Breast epithelium (tissue), 4 donors: ENCODE data around the gene CEP131. TPM values are rescaled to one million over a fixed set of nuclear protein-coding genes. Genes with fewer than 3 reads are reported as not detected.
A peak's percentile ranks its signal among the peaks of the same experiment; 100 is the strongest.

Experiments used
- DNase-seq, 2 donors: peaks; one replicate each; pipeline ENCODE4 v3.0.0-alpha.2; 2019; ENCODE audit warnings: low spot score in 2 of 2
- H3K27ac ChIP-seq, 2 donors: fragments of 200-600 bp; sonication (generic) in 1 of 2; one replicate each; pipeline ENCODE4 v1.5.1; 2016 to 2019; ENCODE audit warnings: mild to moderate bottlenecking in 1 of 2
- H3K27me3 ChIP-seq, 2 donors: fragments of 200-600 bp; sonication (generic) in 1 of 2; one replicate each; pipeline versions ENCODE4 v1.5.1 to v1.6.0; 2017 to 2019; ENCODE audit warnings: control low read depth in 1 of 2, mild to moderate bottlenecking in 1 of 2
- H3K36me3 ChIP-seq: fragments of 200-600 bp; one replicate; pipeline ENCODE4 v1.5.1; 2019
- H3K4me1 ChIP-seq, 2 donors: fragments of 200-600 bp; sonication (generic); one replicate each; pipeline ENCODE4 v1.5.1; 2016 to 2019; ENCODE audit warnings: control low read depth in 1 of 2
- H3K4me3 ChIP-seq, 3 donors: fragments of 200-600 bp; sonication (generic); 1 replicate in 2 of 3; 2 replicates in 1 of 3; pipeline ENCODE4 v1.5.1; 2016 to 2019; ENCODE audit warnings: mild to moderate bottlenecking in 3 of 3, moderate library complexity in 2 of 3
- H3K9me3 ChIP-seq, 2 donors: fragments of 200-600 bp; sonication (generic) in 1 of 2; one replicate each; pipeline ENCODE4 v1.5.1; 2016 to 2019; ENCODE audit warnings: control low read depth in 1 of 2
- POLR2A ChIP-seq: fragments of 450-650 bp; IDR thresholded peaks from one replicate; pipeline ENCODE4 v1.6.1; 2016; ENCODE audit warnings: antibody characterized with exemption, mild to moderate bottlenecking, moderate library complexity
- POLR2AphosphoS5 ChIP-seq, 3 donors: sonication (generic); formaldehyde crosslinking; IDR thresholded peaks; one replicate each; pipeline ENCODE4 v1.6.1; 2017; ENCODE audit warnings: antibody characterized with exemption in 3 of 3
- intact Hi-C: fragments of 100-400 bp; cut with DNase I; formaldehyde crosslinking; loops from one replicate; pipeline ENCODE4 v1.15.1; 2023; ENCODE audit warnings: low total_unique reads
- total RNA-seq, 3 donors: library from RNA; depleted of rRNA; stranded (reverse); fragments of >200 nt; gene quantifications; one replicate each; pipeline ENCODE4 v1.1.0, GENCODE V29; 2016
- TF ChIP-seq, protein P1 (sequence below), 3 donors: fragments of 450-650 bp; IDR thresholded peaks; one replicate each; pipeline ENCODE4 v1.5.1; 2016 to 2017; ENCODE audit warnings: antibody characterized with exemption in 3 of 3, mild to moderate bottlenecking in 3 of 3, moderate library complexity in 3 of 3

Gene CEP131
- total RNA-seq, 3 donors from 2014 or later = 6.9 to 12.8 (median 9.7) TPM

DNA sequence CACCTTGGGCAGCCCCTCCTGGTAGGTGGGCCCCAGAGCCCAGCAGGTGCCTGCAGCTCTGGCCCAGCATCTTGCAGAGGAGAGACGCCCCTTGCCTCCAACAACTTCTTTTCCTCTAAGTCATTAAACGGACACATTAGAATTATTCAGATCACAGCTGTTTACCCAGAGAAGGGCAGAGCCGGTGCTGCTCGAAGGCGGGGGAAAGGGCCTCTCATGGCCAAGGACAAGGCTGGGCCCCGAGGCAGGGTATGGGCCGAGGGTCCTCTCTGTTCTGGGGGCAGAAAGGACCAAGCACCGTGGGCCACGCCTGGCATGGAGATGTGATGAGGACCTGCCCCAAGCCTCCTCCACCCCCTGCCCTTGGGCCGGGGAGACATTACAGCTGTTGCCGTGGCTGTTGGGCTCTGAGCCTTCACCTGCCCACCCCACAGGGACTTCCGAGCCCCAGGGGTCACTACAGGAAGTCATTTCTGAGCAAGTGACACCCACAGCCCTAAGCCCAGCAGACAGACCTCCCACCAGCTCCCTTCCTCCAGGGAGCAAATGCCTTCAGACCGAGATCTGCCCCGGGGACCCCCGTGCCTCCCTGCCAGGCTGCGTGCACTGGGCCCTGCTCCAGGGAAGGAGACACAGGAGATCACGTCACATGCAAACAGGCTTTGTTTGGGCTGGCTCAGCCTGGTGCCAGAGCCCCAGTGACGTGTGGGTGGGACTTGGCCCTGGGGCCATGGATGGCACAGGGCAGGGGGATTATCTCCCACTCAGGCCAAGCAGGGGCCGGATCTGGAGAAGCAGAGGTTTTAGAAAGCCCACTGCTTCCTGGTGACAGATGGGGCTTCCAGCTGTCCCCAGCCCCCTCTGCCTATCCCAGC is 58.2 kb downstream of the CEP131 start:
- peaks cover 0 to 10% of the 10 kb centered on the region in 2 donors for H3K27me3 ChIP-seq
- peak overlapping the region in 1 of 2 donors; percentile 4 for H3K27ac ChIP-seq
- peak overlapping the region in 2 of 3 donors; percentile 42 to 66 for H3K4me3 ChIP-seq
- H3K36me3 ChIP-seq = no peaks in the 10 kb centered on the region
- intact Hi-C loops = no loop called here
- no peaks in the 10 kb centered on the region for H3K9me3 ChIP-seq
- TF ChIP-seq POLR2A = no peak
- TF ChIP-seq, protein P1, sequence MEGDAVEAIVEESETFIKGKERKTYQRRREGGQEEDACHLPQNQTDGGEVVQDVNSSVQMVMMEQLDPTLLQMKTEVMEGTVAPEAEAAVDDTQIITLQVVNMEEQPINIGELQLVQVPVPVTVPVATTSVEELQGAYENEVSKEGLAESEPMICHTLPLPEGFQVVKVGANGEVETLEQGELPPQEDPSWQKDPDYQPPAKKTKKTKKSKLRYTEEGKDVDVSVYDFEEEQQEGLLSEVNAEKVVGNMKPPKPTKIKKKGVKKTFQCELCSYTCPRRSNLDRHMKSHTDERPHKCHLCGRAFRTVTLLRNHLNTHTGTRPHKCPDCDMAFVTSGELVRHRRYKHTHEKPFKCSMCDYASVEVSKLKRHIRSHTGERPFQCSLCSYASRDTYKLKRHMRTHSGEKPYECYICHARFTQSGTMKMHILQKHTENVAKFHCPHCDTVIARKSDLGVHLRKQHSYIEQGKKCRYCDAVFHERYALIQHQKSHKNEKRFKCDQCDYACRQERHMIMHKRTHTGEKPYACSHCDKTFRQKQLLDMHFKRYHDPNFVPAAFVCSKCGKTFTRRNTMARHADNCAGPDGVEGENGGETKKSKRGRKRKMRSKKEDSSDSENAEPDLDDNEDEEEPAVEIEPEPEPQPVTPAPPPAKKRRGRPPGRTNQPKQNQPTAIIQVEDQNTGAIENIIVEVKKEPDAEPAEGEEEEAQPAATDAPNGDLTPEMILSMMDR (IDR thresholded peaks at IDR 0.05) = no peak
- DNase-seq = no peak
- no peaks in the 10 kb centered on the region for H3K4me1 ChIP-seq

DNA sequence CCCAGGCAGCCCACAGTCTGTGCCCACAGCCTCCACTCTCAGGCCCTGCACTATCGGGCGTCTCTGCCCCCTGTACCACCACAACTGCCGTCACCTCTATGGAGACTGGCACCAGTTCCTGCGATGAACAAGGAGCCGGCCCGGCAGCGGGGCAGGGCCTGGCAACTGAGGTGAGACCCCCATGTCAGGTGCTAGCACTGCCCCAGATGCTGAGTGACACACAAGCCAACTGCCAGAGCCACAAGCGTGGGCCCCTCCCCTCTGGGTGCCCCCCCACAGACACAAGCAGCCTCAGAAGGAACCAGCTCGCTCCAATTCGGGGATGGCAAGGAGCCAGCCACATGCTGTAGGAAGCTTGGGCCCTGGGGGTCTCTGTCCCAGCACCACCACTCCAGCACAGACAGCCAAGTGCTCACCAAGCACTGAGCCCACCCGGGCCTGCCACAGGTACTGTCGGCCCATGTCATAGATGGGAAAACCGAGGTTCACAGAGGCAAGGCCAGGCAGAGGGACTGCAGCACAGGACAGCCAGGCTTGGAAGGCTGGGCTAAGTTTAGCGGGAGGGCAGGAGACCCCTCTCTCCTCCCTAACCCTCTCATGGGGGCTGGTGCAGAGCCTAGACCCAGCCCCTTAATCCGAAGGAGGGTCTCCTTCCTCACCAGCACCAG is 58.9 kb downstream of the CEP131 start:
- Histone ChIP-seq H3K9me3 (no peaks in the 10 kb centered on the region), H3K4me1 (no peaks in the 10 kb centered on the region), H3K27me3 (peaks cover 0 to 10% of the 10 kb centered on the region in 2 donors), H3K27ac (no peak overlapping the region), H3K4me3 (no peak overlapping the region), H3K36me3 (no peaks in the 10 kb centered on the region)
- TF ChIP-seq POLR2A = no peak
- TF ChIP-seq, protein P1 (IDR thresholded peaks at IDR 0.05) = no peak
- no peak for TF ChIP-seq POLR2AphosphoS5 (IDR thresholded peaks at IDR 0.05)
- DNase-seq = no peak
- intact Hi-C loops = no loop called here

DNA sequence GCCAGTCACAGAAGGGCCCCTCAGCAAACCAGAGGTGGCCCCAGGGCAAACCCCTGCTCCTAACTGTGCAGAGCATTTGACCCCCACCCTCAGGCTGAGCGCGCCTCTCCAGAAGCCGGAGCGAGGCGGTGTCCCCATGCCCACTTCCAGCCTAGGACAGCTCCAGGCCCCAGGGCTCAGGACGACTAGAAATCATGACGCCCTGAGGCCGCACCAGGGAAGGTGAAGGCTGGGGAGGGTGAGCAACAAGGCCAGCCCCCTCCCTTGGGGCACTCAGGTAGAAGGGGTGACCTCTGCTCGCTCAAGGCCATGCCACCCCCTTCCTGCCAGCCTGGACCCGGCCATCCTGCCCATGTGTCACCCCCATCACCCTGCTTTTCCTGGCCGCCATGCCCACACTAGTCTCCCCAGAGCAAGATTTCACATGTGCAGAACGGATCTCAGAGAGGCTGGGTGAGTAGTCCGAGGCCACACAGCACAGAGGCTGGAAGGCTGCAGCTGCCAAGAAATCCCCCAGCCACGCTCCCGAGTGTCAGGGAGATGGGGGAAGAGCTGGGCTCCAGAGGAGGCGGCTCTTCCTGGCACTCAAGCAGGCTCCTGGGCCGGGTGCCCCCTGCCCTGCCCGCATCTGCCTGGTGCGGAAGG is 59.6 kb downstream of the CEP131 start:
- H3K4me1 ChIP-seq = no peaks in the 10 kb centered on the region

DNA sequence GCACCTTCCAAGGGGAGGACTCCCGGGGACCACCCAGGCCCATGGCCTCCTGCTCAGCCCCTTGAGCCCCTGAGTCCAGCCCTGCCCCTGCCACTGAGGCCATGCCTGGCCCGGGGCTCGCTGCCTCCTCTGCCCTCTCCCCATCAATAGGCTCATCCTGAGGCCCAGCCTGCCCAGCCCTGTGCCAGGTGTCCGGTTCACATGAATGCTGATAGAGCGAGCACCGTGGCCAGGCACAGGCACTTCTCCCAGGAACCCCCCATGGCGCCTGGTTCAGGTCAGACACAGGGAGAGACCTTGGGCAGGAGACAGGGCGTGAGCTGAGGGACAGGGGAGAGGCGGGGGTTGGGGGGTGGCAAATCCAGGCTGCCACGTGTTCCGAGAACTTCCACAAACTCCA is 60.3 kb downstream of the CEP131 start:
- H3K9me3 ChIP-seq = no peaks in the 10 kb centered on the region
- H3K4me3 ChIP-seq = no peak overlapping the region
- DNase-seq = no peak
- H3K27ac ChIP-seq = no peak overlapping the region
- intact Hi-C loops = no loop called here
- H3K27me3 ChIP-seq = peaks cover 0 to 10% of the 10 kb centered on the region in 2 donors
- no peaks in the 10 kb centered on the region for H3K4me1 ChIP-seq
- TF ChIP-seq POLR2AphosphoS5 (IDR thresholded peaks at IDR 0.05) (no peak), POLR2A (no peak)
- TF ChIP-seq, protein P1 (IDR thresholded peaks at IDR 0.05) = no peak
- H3K36me3 ChIP-seq = no peaks in the 10 kb centered on the region

More for the DNA sequence above, 59.6 kb downstream of the CEP131 start:
- Histone ChIP-seq H3K36me3 (no peaks in the 10 kb centered on the region), H3K9me3 (no peaks in the 10 kb centered on the region), H3K4me3 (no peak overlapping the region), H3K27ac (no peak overlapping the region), H3K27me3 (peaks cover 0 to 10% of the 10 kb centered on the region in 2 donors)
- intact Hi-C loops = no loop called here
- no peak for DNase-seq
- TF ChIP-seq, protein P1 (IDR thresholded peaks at IDR 0.05) = no peak

DNA sequence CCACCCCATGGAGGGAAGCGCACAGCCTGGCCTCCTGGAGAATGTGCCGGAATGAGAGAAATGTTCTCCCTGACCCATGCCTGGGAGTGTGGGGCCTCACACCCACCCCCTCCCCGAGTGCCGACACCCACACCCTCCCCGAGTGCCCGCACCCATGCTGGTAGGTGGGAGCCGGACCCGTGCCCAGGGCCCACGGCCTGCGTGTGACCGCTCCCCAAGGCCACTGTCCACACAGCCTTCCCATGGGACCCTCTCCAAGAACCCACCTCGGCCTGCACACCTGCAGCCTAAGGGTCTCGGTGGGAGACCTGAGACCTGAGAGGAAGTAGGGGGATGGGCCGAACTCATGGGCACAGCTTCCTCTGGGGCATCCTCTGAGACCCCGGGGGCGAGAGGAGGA is 60.8 kb downstream of the CEP131 start:
- H3K27me3 ChIP-seq = peaks cover 0 to 10% of the 10 kb centered on the region in 2 donors
- no peaks in the 10 kb centered on the region for H3K36me3 ChIP-seq
- H3K4me1 ChIP-seq = no peaks in the 10 kb centered on the region
- H3K9me3 ChIP-seq = no peaks in the 10 kb centered on the region
- TF ChIP-seq, protein P1 (IDR thresholded peaks at IDR 0.05) = no peak
- TF ChIP-seq POLR2A (no peak), POLR2AphosphoS5 (IDR thresholded peaks at IDR 0.05) (no peak)
- DNase-seq = no peak
- intact Hi-C loops = no loop called here
- H3K27ac ChIP-seq = no peak overlapping the region
- no peak overlapping the region for H3K4me3 ChIP-seq
